ENCODE results near the gene DUSP7.

The DUSP7 gene, protein sequence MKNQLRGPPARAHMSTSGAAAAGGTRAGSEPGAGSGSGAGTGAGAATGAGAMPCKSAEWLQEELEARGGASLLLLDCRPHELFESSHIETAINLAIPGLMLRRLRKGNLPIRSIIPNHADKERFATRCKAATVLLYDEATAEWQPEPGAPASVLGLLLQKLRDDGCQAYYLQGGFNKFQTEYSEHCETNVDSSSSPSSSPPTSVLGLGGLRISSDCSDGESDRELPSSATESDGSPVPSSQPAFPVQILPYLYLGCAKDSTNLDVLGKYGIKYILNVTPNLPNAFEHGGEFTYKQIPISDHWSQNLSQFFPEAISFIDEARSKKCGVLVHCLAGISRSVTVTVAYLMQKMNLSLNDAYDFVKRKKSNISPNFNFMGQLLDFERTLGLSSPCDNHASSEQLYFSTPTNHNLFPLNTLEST

DNA sequence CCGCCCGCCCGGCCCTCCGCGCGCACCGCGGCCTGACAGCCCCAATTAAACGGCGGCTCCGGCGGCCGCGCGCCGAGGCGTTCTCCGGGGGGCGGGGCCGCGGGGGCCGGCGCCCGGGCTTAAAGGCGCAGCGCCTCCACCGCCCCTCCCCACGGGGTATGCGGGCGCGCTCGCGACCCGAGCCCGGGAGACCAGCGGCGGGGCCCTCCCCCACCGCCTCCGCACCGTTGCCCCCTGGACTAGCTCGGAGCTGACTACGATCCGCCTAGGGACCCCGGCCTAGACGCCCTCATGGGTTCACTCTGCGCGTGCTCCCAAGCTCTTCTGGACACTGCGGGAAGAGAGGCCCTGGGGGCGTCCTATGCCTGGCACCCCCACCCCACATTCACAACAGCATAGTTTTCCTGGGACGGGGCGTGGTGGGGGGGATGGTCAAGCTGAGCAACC lies at the start of gene DUSP7:
TSS of gene DUSP7 (minus strand) at position 51 of the 447 bp plus-strand sequence. CDS start 205 bp downstream, outside the sequence.
- peaks cover 17% of the 10 kb centered on the region for H3K36me3 Mint-ChIP-seq (ENCODE audit: low read depth)
- peak within 1 kb of the TSS; percentile 85 for H3K4me3 Mint-ChIP-seq
- H3K9me3 Mint-ChIP-seq = no peaks in the 10 kb centered on the region

DNA sequence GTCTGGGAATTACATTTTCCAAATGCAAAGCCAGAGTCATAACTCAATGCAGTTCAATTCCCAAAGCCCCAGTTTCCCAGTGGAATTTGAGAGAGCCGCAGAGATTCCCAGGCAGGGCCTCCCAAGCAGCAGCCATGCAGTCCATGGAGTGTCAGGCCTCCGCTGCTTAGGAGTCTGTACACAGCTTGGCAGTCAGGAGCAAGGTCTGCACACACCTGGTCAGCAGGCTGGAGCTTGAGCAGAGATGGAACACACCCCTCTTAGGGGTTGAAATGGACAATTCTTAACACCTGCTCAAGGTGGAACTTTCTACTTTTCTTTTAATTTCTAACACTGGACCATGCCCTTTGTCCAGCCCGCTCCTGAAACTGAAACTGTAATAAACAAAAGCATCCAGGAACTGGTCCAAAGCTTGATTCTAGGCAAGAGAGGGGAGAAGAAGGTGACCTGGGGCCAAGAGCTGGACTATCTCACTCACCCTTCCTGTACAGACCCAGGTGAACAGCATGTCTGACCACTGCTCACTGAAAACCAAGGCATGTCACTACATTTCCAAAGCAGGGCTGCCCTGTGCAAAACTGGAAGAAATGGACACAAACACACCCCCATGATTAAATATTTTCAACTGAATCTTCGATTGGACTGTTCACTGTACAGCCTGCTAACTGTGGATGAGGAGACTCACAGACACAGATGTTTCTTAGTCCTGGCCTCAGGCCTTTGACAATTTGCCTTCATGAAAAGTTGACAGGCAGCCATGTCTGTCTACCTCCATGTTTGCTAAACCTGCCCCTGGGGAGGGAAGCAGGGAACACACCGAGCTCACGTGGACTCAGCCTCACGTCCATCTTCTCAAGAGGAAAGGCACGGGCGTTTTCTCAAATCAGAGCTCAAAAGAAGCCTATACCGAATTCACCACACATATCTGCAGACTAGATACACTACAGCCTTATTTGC lies 48.6 kb upstream of the DUSP7 start:
- Mint-ChIP-seq H3K36me3 (ENCODE audit: low read depth) (peaks cover 27% of the 10 kb centered on the region), H3K4me3 (no peak overlapping the region), H3K27me3 (ENCODE audit: low read depth) (no peaks in the 10 kb centered on the region), H3K4me1 (ENCODE audit: low read depth) (no peaks in the 10 kb centered on the region), H3K27ac (no peak overlapping the region), H3K9me3 (peaks cover 3% of the 10 kb centered on the region)

More for the DNA sequence above, at the start of gene DUSP7:
- H3K4me1 Mint-ChIP-seq (ENCODE audit: low read depth) = peaks cover 33% of the 10 kb centered on the region
- peak within 1 kb of the TSS; percentile 92 for H3K27ac Mint-ChIP-seq
- no peaks in the 10 kb centered on the region for H3K27me3 Mint-ChIP-seq (ENCODE audit: low read depth)

DNA sequence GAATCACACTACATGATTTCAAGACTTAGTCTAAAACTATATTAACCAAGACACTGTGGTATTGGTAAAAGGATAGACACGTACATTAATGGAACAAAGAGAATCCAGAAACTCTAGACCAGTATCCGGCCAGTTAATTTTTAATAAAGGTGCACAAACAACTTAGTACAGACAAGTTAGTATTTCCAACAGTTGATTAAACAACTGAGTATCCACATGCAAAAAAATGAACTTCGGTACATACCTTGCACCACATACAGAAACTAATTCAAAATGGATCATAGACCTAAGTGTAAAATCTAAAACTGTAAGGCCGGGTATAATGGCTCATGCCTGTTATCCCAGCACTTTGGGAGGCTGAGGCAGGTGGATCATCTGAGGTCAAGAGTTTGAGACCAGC lies 46.6 kb upstream of the DUSP7 start:
- H3K4me3 Mint-ChIP-seq = no peak overlapping the region
- H3K36me3 Mint-ChIP-seq (ENCODE audit: low read depth) = peaks cover 26% of the 10 kb centered on the region
- no peak overlapping the region for H3K27ac Mint-ChIP-seq
- H3K27me3 Mint-ChIP-seq (ENCODE audit: low read depth) = no peaks in the 10 kb centered on the region
- no peaks in the 10 kb centered on the region for H3K4me1 Mint-ChIP-seq (ENCODE audit: low read depth)
- H3K9me3 Mint-ChIP-seq = peaks cover 3% of the 10 kb centered on the region

DNA sequence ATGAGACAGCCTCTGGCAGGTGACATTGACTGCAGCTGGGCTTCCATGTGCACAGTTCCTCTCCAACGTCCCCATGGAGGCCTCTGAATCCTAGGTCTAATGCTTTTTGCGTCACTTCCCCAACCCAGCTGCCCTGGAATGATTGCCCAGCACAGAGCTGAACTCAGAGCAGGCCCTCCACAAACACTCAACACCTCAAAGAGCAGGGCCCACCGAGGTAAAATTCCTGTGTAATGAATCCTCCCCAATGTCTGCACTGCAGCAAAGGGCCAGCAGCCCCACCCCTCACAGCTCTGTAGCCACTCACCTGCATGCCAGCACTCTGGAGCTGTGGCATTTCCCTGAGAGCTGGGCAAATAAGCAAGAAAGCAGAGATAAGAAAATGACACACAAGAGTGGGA lies 42.6 kb upstream of the DUSP7 start:
- no peaks in the 10 kb centered on the region for H3K27me3 Mint-ChIP-seq (ENCODE audit: low read depth)
- H3K4me3 Mint-ChIP-seq = no peak overlapping the region
- no peaks in the 10 kb centered on the region for H3K4me1 Mint-ChIP-seq (ENCODE audit: low read depth)
- no peak overlapping the region for H3K27ac Mint-ChIP-seq
- peaks cover 28% of the 10 kb centered on the region for H3K36me3 Mint-ChIP-seq (ENCODE audit: low read depth)
- peaks cover 3% of the 10 kb centered on the region for H3K9me3 Mint-ChIP-seq

DNA sequence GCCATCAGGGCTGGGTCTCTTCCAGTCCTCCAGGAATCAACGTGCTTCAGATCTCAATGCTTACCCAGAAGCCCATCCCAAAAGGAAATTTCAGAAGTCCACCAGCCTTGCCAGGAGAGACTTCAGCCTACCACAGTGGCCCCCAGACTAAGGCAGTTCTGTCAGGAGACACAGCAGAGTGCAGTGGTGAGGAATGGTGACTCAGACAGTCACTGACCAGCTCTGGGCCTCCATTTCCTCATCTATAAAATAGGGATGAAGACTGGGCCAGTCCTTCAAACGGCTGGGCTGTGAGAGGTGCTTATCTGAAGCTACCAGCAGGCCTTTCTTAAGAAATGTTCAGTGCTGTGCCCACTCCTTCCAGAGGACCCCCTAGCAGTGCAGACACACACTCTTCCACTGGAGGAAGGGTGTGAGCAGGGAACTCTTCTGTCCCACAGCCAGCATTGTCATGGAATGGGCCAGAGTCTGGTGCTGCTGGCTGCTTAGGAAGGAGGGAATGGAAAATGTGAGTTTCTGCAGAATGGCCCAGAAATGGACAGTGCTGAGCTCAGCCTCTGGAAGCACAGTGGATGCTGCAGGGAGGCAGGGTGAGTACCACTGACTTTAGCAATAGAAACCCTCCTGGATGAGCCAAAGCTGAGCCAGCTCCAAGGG lies 41.6 kb upstream of the DUSP7 start:
- H3K4me3 Mint-ChIP-seq = no peak overlapping the region
- peaks cover 3% of the 10 kb centered on the region for H3K9me3 Mint-ChIP-seq
- no peak overlapping the region for H3K27ac Mint-ChIP-seq
- peaks cover 26% of the 10 kb centered on the region for H3K36me3 Mint-ChIP-seq (ENCODE audit: low read depth)
- no peaks in the 10 kb centered on the region for H3K4me1 Mint-ChIP-seq (ENCODE audit: low read depth)
- H3K27me3 Mint-ChIP-seq (ENCODE audit: low read depth) = no peaks in the 10 kb centered on the region

DNA sequence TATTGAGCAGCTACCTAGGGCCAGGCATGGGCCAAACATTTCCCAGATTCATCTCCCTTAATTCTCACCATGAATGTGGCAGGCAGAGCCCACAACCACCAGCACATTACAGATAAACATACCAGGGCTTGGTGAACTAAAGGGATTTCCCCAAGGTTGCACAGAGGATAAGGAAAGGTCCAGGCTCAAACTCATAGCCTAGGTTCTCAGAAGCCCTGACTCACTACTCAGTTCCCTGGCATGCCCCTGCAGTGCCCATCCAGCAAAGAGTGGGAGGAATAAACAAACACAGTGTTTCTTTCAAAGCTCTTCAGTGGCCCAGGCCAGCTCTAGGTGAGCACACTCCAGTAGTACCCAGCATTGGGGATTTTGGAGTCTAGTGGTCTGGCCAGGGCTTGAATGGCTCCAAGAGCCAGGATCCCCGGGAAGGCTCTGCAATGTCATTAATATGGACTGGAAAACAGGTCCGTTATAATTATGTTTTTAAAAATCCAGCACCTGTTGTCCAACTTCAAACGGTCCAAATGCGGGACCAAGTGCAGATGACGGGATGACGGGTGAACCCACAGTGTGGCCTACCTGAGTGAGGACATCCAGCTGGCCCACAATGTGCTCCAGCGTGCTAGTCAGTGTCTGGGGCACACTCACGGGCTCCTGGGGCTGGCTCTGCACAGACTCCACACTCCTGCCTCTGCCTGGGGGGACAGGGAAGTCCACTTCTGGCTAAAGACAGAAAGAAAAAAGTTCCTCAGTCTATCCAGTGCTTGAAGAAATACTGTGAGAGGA lies 39.8 kb upstream of the DUSP7 start:
- Mint-ChIP-seq H3K4me1 (ENCODE audit: low read depth) (no peaks in the 10 kb centered on the region), H3K27ac (no peak overlapping the region), H3K36me3 (ENCODE audit: low read depth) (peaks cover 12% of the 10 kb centered on the region), H3K27me3 (ENCODE audit: low read depth) (no peaks in the 10 kb centered on the region), H3K9me3 (peaks cover under 1% of the 10 kb centered on the region), H3K4me3 (no peak overlapping the region)

DNA sequence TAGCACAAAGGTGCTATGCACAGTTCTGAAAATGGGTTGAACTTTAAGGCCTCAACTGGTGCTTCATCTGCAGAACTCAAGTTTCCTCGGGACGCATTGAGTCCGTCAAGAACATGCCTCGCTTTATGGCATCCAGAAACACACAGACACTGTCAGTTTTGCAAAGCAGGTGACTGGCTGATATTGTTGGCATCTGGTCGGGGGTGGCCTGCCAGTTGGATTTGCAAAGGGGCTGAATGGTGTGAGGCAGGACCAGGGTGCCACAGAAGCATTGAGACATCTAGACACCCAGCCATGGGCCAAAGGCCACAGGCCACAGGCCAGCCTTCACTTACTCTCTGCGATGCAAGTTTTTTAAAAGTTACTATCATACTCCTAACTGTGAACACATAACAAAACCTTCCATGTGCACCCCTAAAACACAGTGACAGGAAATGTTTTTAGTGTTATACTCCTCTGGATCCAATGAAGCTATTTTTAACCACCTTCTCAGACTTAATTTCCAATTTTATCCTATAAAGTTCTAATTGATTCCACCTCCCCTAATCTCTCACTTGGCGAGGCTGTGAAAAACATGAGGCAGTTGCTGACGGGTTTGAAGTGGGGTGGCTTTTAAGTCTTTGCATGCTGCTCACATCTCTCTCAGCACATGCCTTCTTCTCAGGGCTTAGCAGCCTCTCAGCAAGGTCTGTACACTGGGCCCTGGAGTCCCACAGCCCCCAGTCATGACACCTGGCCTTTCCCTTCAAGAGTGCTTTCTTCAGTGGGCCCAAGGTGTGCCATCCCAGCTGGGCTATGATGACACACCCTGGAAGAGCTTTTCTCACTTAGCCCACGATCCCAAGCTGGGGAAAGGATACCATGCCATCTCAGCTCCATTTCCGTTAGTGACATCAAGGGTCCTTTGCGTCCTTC lies 38.5 kb upstream of the DUSP7 start:
- H3K27ac Mint-ChIP-seq = no peak overlapping the region
- no peak overlapping the region for H3K4me3 Mint-ChIP-seq
- peaks cover 3% of the 10 kb centered on the region for H3K36me3 Mint-ChIP-seq (ENCODE audit: low read depth)
- no peaks in the 10 kb centered on the region for H3K9me3 Mint-ChIP-seq
- no peaks in the 10 kb centered on the region for H3K27me3 Mint-ChIP-seq (ENCODE audit: low read depth)
- no peaks in the 10 kb centered on the region for H3K4me1 Mint-ChIP-seq (ENCODE audit: low read depth)

DNA sequence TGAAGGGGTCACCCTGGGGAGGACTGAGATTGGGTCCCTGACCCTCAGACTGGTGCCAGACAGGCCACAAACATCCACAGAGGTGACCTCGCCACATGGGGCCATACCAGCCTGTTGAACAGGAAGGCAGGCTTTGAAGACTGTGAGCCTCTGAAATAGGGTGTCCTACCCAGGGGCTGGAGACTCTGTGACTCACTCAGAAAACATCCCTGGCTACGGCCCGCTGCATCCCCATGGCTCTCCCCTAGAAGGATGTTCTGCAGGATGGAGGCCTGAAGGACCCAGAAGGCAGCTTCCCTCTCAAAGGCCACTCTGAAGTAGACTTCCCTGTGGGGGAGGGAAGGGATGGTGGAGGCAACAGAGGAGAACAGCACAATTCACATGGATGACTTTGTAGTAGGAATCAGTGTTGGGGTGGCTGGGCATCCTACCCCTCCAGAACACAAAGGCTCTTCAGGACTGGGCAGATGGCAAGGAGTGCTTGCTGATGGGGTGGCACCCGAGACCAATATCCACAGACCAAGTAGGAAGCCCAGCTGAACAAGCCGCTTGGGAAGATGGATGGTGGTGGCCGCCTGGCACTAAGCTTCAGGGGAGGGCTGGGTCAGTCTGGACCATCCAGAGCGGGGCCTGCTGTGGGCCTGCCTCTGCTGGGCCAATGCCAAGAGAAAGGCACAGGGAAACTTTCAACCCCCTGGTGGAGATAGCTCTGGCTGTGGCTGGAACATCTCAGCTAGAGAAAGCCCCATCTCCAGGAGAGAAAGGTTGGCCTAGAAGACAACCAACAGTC lies 37.6 kb upstream of the DUSP7 start:
- Mint-ChIP-seq H3K9me3 (no peaks in the 10 kb centered on the region), H3K27ac (no peak overlapping the region), H3K36me3 (ENCODE audit: low read depth) (peaks cover 3% of the 10 kb centered on the region), H3K4me3 (no peak overlapping the region), H3K27me3 (ENCODE audit: low read depth) (no peaks in the 10 kb centered on the region), H3K4me1 (ENCODE audit: low read depth) (no peaks in the 10 kb centered on the region)

DNA sequence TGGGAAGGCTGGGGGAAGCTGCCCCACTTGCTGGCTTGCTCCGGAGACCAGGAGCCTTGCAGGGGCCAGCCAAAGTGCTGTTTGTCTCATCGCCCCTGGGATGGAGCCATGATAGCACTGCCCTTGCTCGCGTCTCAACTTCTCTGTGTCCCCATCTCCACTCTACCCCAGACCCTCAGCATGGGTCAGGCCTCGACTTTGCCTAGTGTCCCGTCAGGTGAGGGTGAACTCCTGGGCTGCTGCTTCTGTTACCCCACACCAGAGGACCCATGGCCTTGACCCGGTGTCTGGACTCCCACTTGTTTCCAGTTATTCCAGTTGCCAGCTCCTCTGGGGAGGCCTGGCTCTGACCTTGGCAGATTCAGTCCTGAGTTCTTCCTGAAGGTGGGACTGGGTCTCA lies 36.5 kb upstream of the DUSP7 start:
- H3K27me3 Mint-ChIP-seq (ENCODE audit: low read depth) = no peaks in the 10 kb centered on the region
- no peak overlapping the region for H3K27ac Mint-ChIP-seq
- H3K4me3 Mint-ChIP-seq = no peak overlapping the region
- H3K4me1 Mint-ChIP-seq (ENCODE audit: low read depth) = peaks cover 4% of the 10 kb centered on the region
- no peaks in the 10 kb centered on the region for H3K9me3 Mint-ChIP-seq
- peaks cover 3% of the 10 kb centered on the region for H3K36me3 Mint-ChIP-seq (ENCODE audit: low read depth)

DNA sequence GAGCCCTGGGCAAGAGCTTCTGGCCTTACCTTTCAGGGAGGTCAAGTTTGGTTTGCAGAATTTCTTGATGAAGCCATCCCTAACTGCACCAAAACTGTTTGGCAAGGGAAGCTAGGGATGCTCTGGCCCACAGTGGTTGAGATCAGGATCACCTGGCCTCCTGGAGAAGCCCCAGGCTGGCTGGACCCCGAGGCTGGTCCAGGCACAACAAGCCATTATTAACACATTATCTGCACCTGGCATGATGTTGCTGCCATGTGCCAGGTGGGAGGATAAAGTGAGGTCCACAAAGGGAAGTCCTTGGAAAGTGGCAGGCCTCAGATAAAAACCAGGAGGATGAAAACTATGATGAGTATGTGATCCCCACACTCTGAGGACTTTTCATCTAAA lies 35.9 kb upstream of the DUSP7 start:
- no peaks in the 10 kb centered on the region for H3K27me3 Mint-ChIP-seq (ENCODE audit: low read depth)
- H3K9me3 Mint-ChIP-seq = no peaks in the 10 kb centered on the region
- no peak overlapping the region for H3K4me3 Mint-ChIP-seq
- H3K36me3 Mint-ChIP-seq (ENCODE audit: low read depth) = peaks cover 3% of the 10 kb centered on the region
- H3K27ac Mint-ChIP-seq = peak overlapping the region; percentile 20
- peaks cover 10% of the 10 kb centered on the region for H3K4me1 Mint-ChIP-seq (ENCODE audit: low read depth)

DNA sequence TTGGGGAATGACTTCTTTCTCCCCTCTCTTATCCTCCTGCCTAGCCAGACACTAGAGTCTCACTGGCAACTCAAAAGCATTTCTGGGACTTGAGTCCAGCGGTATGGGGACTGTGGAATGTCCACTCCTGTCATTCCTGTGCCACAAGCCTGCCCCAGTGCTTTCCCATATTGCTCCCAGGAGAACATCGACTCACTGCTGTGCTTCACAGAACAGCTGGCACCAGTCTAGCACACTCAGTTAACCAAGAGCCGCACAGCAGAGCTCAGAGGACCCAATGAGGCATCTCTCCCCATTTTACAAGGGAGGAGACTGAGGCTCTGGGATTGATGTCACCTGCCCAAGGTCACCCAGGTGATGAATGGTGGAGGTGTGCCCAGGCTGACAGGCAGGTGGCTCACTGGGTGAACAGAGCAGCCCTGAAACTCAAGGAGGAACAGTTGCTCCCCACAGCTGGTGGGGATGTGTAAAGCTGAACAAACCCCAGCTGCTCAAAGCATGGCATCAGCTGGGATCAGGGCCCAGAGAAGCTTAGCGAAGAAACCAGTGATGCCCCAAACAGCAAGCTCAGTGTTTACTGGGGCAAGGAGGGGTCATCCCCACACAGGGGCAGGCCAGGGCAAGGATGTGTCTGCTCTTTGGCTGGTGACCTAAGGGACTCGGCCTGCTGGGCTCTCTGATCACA lies 35.4 kb upstream of the DUSP7 start:
- no peaks in the 10 kb centered on the region for H3K27me3 Mint-ChIP-seq (ENCODE audit: low read depth)
- H3K4me1 Mint-ChIP-seq (ENCODE audit: low read depth) = peaks cover 15% of the 10 kb centered on the region
- peaks cover 3% of the 10 kb centered on the region for H3K36me3 Mint-ChIP-seq (ENCODE audit: low read depth)
- no peak overlapping the region for H3K27ac Mint-ChIP-seq
- no peak overlapping the region for H3K4me3 Mint-ChIP-seq
- no peaks in the 10 kb centered on the region for H3K9me3 Mint-ChIP-seq

DNA sequence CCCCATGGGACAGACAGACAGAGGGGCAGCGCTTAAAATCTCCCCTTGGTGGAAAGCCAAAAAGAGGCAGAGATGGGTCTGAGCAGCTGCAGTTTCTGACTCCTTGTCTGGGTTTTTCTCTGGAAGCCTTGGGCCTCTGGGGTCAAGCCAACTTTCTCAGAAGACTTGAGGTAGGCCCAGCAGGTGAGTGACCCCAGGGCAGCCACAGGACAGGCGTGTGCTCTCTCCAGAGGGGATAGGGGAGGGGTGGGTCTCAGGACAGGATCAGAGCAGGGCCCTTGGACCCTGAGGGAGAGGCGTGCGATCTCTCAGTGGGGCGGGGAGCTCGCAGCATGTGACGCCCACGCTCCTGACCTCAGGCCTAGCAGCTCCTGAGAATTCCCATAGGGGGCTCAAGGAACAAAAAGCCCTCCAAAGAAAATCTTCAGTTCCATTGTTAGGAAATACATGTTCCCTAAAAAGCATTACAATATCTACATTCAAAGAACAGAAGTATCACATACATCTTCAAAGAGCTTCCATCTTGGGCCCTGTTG lies 34.6 kb upstream of the DUSP7 start:
- H3K36me3 Mint-ChIP-seq (ENCODE audit: low read depth) = peaks cover 1% of the 10 kb centered on the region
- peaks cover 19% of the 10 kb centered on the region for H3K4me1 Mint-ChIP-seq (ENCODE audit: low read depth)

More for the DNA sequence above, 34.6 kb upstream of the DUSP7 start:
- Mint-ChIP-seq H3K9me3 (no peaks in the 10 kb centered on the region), H3K27me3 (ENCODE audit: low read depth) (no peaks in the 10 kb centered on the region), H3K27ac (no peak overlapping the region), H3K4me3 (no peak overlapping the region)

All from T-helper 1 cell treated with Interleukin-12 subunit alpha and Interleukin-12 subunit beta and Interleukin-4 antibody, amounts not matched to agents 30 μg/mL and 1 μg/mL, for 36 hours (primary cell).